GM12878 (cell line): ENCODE results near the gene LBH.

Experiments used
- CTCF ChIP-seq, 3 experiments: IDR thresholded peaks in 2 of 3; conservative IDR thresholded peaks in 1 of 3; 2 replicates each; pipeline ENCODE4 v1.5.1; 2011; ENCODE audit warnings: low read depth in 3 of 3, low read length in 3 of 3, mild to moderate bottlenecking in 3 of 3, control low read depth in 2 of 3, moderate library complexity in 2 of 3, inconsistent platforms in 1 of 3, mixed read lengths in 1 of 3; ENCODE audit not compliant: control insufficient read depth in 2 of 3, insufficient read depth in 1 of 3; ENCODE audit errors: extremely low read depth in 1 of 3
- E2F4 ChIP-seq: IDR thresholded peaks from 2 replicates; pipeline ENCODE4 v1.6.1; 2012; ENCODE audit warnings: low read depth, low read length, improper control_type of control experiment
- EGR1 ChIP-seq, 2 experiments: IDR thresholded peaks; 1 replicate in 1 of 2; 2 replicates in 1 of 2; pipeline ENCODE4 v1.6.1; 2011 to 2012; ENCODE audit warnings: low read depth in 2 of 2, low read length in 2 of 2, borderline replicate concordance in 1 of 2, mild to moderate bottlenecking in 1 of 2, moderate library complexity in 1 of 2
- FOXM1 ChIP-seq: IDR thresholded peaks from 2 replicates; pipeline ENCODE4 v1.6.1; 2012; ENCODE audit warnings: low read depth, mild to moderate bottlenecking, inconsistent platforms, low read length, moderate library complexity
- HDAC2 ChIP-seq: fragments of 200-600 bp; sonication (generic); IDR thresholded peaks from 2 replicates; pipeline ENCODE4 v1.6.1; 2017
- IKZF1 ChIP-seq: fragments of 450-650 bp; conservative IDR thresholded peaks from 2 replicates; pipeline ENCODE4 v1.6.1; 2017; ENCODE audit warnings: antibody characterized with exemption, mild to moderate bottlenecking
- NFYA ChIP-seq: IDR thresholded peaks from 2 replicates; pipeline ENCODE4 v1.6.1; 2011; ENCODE audit warnings: low read depth, mild to moderate bottlenecking, low read length, improper control_type of control experiment, borderline replicate concordance
- RBBP5 ChIP-seq: fragments of 200-600 bp; sonication (generic); conservative IDR thresholded peaks from 2 replicates; pipeline ENCODE4 v1.6.1; 2016
- SP1 ChIP-seq: IDR thresholded peaks from one replicate; pipeline ENCODE4 v1.6.1; 2011; ENCODE audit warnings: low read depth, low read length
- TAF1 ChIP-seq: IDR thresholded peaks from 2 replicates; pipeline ENCODE4 v1.6.1; 2011; ENCODE audit warnings: mild to moderate bottlenecking, low read depth, low read length, borderline replicate concordance
- TARDBP ChIP-seq: IDR thresholded peaks from 2 replicates; pipeline ENCODE4 v1.6.1; 2016; ENCODE audit warnings: borderline replicate concordance
- USF2 ChIP-seq: IDR thresholded peaks from 2 replicates; pipeline ENCODE4 v1.6.1; 2011; ENCODE audit warnings: low read depth, low read length, improper control_type of control experiment, borderline replicate concordance
- ZNF274 ChIP-seq: IDR thresholded peaks from one replicate; pipeline ENCODE4 v1.8.0; 2011; ENCODE audit not compliant: insufficient read length, insufficient read depth
- ZNF687 ChIP-seq: fragments of 450-650 bp; IDR thresholded peaks from 2 replicates; pipeline ENCODE4 v1.6.1; 2017; ENCODE audit warnings: mild to moderate bottlenecking, moderate library complexity

- TF ChIP-seq HDAC2: no peak
- TF ChIP-seq EGR1 (IDR thresholded peaks at IDR 0.05; ENCODE audit: borderline replicate concordance in 1 of 2, low read depth in 2 of 2, low read length in 2 of 2): no peak
- TF ChIP-seq ZNF687: no peak
- no peak for TF ChIP-seq RBBP5
- TF ChIP-seq TAF1: no peak
- TF ChIP-seq E2F4: no peak
- no peak for TF ChIP-seq FOXM1
- TF ChIP-seq USF2: no peak
- no peak for TF ChIP-seq IKZF1
- TF ChIP-seq SP1: no peak
- TF ChIP-seq CTCF (IDR thresholded peaks at IDR 0.05 in 2 of 3, conservative IDR thresholded peaks at IDR 0.05 in 1 of 3; ENCODE audit: control insufficient read depth in 2 of 3, extremely low read depth in 1 of 3, insufficient read depth in 1 of 3, low read depth in 3 of 3, low read length in 3 of 3): no peak
- no peak for TF ChIP-seq NFYA
- no peak for TF ChIP-seq TARDBP
- TF ChIP-seq ZNF274: no peak
Observed at GRCh38 chr2:30209227-30209626, 22.1 kb upstream of the LBH start.
